ELR (cell line): ENCODE measurements around the gene HMGCS2.
"Not testable (repeated sequence)": the region's sequence is repeated elsewhere in the genome, so short reads cannot be mapped to it uniquely, and the experiment has no call there.

Experiments
- DNase-seq: peaks from one replicate; pipeline ENCODE4 v3.0.0-alpha.2; 2015; ENCODE audit warnings: low read depth

Gene HMGCS2

GRCh38 chr1:119787776-119788175 lies 19.1 kb upstream of the HMGCS2 start:
- DNase-seq = no peak

GRCh38 chr1:119786473-119787050 lies 17.9 kb upstream of the HMGCS2 start:
- peak; percentile 16 for DNase-seq

GRCh38 chr1:119786046-119786445 lies 17.3 kb upstream of the HMGCS2 start:
- not testable (repeated sequence) for DNase-seq

DNA sequence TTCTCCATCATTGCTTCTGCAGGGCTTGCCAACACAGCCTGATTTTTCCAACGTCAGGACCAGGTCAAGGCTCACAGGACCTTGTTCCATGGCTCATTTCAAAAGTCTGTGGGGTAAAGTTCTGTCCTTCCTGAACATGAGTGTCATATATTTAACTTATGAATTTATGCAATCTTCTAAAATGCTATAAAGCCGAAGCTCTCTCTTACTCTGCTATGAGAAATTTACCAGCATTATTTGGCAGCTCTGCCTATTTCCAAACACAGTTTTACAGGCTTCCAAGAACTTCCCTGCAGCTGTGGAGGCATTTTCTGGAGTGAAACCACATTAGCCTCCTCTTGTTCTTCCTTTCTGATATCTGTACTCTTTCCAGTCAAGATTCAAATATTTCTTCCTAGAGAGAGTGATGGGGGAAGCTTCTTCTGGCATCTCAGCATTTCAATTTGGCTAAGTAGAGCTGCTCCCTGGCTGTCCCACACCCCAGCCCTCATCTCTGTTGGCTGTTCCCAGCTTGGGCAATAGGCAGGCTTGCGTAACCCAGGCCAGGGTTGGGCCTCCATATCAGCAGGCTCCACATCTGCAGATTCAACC lies 15.6 kb upstream of the HMGCS2 start:
- no peak for DNase-seq

GRCh38 chr1:119783354-119784185 lies 14.9 kb upstream of the HMGCS2 start:
- no peak for DNase-seq

DNA sequence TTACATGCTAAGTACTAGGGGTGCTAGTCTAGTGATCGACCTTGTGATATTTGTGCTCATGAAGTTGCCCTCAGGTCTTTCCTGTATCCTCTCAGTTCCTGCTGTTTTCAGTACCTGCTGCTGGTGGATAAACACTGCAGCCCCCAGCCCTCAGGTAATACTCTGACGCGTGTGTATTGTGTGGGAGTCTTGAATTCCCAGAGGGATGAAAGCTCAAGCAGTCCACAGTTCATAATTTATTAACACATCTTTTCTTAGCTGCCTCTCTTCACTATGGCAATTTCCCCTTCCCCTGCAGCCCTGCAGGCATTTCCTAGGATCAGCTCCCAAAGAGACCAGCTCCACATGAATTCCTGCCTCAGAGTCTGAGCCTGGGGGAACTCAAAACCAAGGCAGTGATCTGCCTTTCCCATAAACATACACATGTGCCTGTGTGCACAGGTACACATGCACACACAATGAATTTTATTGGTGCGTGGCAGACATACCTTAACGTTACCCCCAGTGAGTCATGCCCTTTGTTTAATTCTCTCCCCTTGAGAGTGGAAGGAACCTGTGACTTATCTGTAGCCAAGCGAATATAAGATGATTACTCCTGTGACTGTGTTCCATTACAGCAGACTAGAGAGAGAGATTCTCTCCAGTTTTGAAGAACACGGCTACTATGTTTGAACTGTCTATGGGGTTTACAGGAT lies 14.1 kb upstream of the HMGCS2 start:
- DNase-seq = no peak

- DNase-seq = no peak
Measured at GRCh38 chr1:119781434-119782210, 12.9 kb upstream of the HMGCS2 start.

- DNase-seq = peak; percentile 17
Measured at GRCh38 chr1:119779869-119780356, 11.2 kb upstream of the HMGCS2 start.

- no peak for DNase-seq
Measured at GRCh38 chr1:119778886-119779560, 10.3 kb upstream of the HMGCS2 start.

DNA sequence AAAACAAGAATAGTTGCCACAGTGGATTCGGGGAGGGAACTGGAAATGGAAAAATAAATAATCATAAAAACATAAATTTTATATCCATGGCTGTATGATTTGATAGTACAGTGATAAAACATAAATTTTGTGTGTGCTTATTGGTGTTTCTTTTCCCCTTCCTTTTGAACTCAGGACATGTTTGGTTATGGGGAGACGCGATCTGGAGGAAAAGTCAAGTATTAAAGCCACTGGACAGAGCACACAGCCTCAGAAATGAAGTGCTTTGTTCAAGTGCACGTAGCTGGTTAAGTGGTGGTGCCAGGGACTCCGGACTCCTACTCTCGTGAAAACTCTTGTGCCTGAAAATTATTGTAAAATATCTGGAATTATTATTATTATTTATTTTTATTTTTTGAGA lies 9.7 kb upstream of the HMGCS2 start:
- DNase-seq = no peak

GRCh38 chr1:119774746-119775490 lies 6.2 kb upstream of the HMGCS2 start:
- no peak for DNase-seq

GRCh38 chr1:119773711-119774241 lies 5.1 kb upstream of the HMGCS2 start:
- no peak for DNase-seq

GRCh38 chr1:119772298-119772697 lies 3.6 kb upstream of the HMGCS2 start:
- no peak for DNase-seq

DNA sequence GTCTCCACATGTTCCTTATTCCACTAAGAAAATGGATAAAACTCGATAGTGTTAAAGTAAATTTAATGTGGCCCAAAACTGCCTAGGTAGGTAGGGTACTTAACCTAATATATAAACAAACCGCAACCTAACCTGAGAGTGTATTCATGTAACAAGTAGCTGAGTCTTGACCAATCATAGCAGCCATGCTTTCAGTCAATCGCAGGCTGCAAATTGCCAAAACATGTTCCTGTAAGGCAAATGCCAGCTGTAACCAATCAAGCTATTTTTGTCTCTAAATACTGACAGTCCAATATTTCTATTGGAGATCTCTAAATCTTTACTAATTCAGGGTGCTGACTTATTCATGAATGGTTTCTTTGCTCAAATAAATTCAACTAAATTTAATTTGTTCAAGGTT lies 3.1 kb upstream of the HMGCS2 start:
- DNase-seq = no peak

- DNase-seq = peak; percentile 3
Measured at GRCh38 chr1:119771016-119771415, 2.3 kb upstream of the HMGCS2 start.

DNA sequence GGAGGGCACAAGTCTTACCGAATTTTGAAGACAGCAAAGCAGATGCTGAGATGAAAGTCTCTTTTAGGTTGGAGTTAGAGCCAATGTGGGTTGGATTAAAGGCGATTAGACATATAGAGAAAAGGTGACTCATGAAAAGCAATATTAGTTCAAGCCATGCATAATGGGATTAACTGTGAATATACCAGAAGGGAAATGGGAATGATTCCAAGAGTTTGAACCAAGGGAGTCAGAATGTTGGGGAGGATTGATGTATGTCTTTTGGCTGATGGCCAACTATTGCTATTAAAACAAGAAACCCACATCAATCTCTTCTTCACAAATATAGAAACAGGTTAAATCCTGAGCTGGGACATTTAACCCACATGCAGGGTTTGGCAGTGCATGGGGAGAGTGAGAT lies 1.2 kb downstream of the HMGCS2 start:
- DNase-seq = no peak

DNA sequence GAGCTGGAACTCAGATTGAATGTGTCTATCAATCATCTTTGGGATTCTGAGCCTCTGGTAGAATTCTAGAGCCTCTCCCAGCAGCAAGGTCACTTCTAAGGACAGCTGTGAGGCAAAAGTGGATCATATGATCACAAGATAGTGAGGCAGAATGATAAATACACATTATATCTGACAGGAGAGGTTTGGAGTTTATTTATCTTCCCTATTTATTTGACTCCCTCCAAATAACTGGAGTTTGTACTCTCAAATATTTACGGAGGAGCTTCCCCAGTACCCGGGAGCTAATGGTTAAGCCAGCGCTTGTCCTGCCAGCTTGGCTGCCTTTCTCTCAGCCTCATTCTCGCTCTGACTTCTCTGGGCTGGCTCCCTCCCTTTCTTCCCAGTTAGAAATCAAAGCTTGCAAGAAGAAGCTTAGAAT lies 2.3 kb downstream of the HMGCS2 start:
- no peak for DNase-seq

DNA sequence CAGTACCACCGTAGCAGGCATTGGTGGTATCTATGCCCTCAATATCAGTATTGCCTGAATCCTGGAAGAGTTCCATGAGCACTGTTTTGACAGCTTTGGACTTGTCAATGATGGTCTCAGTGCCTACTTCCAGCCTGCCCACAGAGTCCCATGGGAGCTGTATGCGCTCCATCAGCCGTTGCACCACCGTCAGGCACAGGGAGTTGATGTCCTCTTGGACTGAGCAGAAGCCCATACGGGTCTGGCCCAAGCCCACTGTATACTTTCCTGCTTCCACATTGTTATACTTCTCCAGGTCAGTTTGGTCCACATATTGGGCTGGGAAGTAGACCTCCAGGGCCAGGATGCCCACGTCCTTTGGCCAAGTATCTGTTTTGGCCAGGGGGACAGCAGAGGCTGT lies 4.5 kb downstream of the HMGCS2 start:
- DNase-seq = no peak

- no peak for DNase-seq
Measured at GRCh38 chr1:119762953-119763352, 5.8 kb downstream of the HMGCS2 start.

DNA sequence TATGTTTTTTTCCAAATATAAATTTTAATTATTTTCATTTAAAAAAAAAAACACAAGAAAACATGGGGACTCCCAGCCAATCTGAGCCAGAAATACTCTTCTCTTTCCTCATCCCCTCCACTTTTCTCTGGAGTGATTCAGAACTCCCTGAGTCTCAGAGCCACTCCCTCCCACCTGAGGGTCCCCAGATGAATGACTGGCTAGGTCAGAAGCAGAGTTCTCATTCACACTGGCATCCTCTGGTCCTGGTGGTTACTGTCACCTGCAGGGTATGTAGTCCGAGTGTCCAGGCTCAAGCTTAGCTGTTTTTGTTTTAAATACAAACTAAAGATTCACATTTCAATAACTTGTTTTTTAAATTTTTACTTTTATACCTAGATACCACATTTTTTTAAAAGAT lies 6.3 kb downstream of the HMGCS2 start:
- no peak for DNase-seq
